IPS DF 6.9 (cell line): ENCODE results near the gene PDE10A.

Experiments used
- DNase-seq: peaks from one replicate; pipeline ENCODE4 v3.0.0-alpha.2; 2013; ENCODE audit warnings: low read depth, low spot score
- H3K27ac ChIP-seq: one replicate; pipeline ENCODE4 v1.5.1; 2013; ENCODE audit warnings: low read length, control low read depth
- H3K27me3 ChIP-seq: 2 replicates; pipeline ENCODE4 v1.6.1; 2013; ENCODE audit warnings: mild to moderate bottlenecking, low read length; ENCODE audit not compliant: control insufficient read depth, insufficient read depth
- H3K36me3 ChIP-seq: 2 replicates; pipeline ENCODE4 v1.6.1; 2013; ENCODE audit warnings: low read length; ENCODE audit not compliant: control insufficient read depth, insufficient read depth
- H3K4me1 ChIP-seq: 2 replicates; pipeline ENCODE4 v1.6.1; 2013; ENCODE audit warnings: low read length; ENCODE audit not compliant: control insufficient read depth, insufficient read depth
- H3K4me3 ChIP-seq: 2 replicates; pipeline ENCODE4 v1.5.1; 2013; ENCODE audit warnings: mild to moderate bottlenecking, low read length
- H3K9me3 ChIP-seq: 2 replicates; pipeline ENCODE4 v1.6.1; 2013; ENCODE audit warnings: low read length, inconsistent platforms; ENCODE audit not compliant: control insufficient read depth, insufficient read depth
- WGBS: extraction: QIAGEN DNeasy Blood & Tissue Kit; methylation state at CpG from one replicate; pipeline ENCODE4 v1.1.7; 2013; ENCODE audit warnings: mixed read lengths, missing lambda C conversion rate; ENCODE audit not compliant: insufficient read length, insufficient coverage; 5-methylcytosine and 5-hydroxymethylcytosine counted together

PDE10A gene

DNA sequence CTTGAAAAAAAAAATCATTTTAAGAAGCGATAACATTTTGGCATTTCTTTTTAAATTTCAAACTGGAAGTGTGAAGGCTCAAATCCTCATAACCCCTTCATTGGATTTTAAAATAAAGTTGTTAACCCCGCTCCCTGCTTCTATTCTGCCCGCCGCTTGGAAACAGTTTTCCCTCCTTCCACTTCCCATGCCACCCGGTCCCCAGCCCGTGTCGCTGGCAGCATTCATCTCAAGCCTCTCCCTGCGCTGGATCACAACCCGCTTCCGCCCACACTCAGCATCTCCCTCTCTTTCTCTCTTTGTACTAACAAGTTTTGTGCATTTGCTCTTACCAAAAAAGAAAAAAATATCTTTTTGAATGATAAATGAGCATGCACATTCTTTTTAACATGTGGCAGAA is 15.4 kb upstream of the PDE10A start:
- Histone ChIP-seq H3K27ac (no peak overlapping the region), H3K27me3 (no peaks in the 10 kb centered on the region), H3K4me3 (no peak overlapping the region), H3K36me3 (no peaks in the 10 kb centered on the region), H3K4me1 (peaks cover 3% of the 10 kb centered on the region; the same call in 1 of the 2 replicates), H3K9me3 (no peaks in the 10 kb centered on the region)
- DNase-seq, result no peak
- no CpG with 5 or more reads among the region's 10 CpGs for WGBS

DNA sequence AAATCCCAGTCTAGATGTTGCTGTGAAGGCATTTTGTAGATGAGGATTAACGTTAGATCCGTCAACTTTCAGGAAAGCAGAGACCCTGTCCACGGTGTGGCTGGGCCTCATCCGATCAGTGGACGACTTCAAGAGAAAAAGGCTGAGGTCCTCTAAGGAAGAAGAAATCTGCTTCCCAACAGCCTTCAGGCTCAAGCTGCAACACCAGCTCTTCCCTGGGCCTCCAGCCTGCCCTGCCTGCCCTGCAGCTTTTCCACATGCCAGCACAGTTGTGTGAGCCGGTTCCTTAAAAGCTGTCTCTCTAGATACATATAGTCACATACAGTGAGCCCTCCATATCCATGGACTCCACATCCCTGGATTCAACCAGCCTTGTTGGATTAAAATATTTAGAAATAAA is 14.1 kb upstream of the PDE10A start:
- H3K4me3 ChIP-seq, result no peak overlapping the region
- no peaks in the 10 kb centered on the region for H3K9me3 ChIP-seq
- H3K27ac ChIP-seq, result no peak overlapping the region
- H3K36me3 ChIP-seq, result no peaks in the 10 kb centered on the region
- no peak for DNase-seq
- H3K27me3 ChIP-seq, result no peaks in the 10 kb centered on the region
- peaks cover 3% of the 10 kb centered on the region; the same call in 1 of the 2 replicates for H3K4me1 ChIP-seq
- no CpG with 5 or more reads among the region's 6 CpGs for WGBS

DNA sequence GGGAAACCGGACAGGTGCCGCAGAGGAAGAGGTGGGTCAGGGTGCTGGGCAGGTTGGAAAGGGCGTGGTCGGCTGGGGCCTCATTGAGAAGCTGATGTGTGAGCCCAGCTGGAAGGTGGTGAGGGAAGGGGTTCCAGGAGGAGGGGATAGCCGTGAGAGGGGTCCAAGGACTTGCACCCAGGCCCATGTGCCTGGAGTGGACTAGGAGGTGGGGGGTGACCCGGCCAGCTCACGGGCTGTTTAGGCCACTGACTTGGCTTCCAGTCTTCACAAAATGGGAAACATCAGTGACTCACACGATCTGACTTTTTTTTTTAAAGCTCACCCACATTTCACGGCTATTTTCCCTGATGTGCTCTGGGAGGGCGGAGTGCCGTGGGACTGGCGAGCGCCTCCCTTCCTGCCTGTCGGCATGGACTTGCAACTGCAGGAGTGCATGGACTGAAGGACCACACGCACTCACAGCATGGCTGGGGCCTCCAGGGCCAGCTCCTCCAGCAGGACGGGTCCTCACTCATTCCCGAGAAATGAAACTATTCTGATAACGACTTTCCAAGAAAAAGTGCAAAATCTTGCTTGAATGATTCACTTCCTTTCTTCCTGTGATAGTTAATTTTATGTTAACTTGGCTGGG is 13.5 kb upstream of the PDE10A start:
- H3K36me3 ChIP-seq, result no peaks in the 10 kb centered on the region
- no peak overlapping the region for H3K27ac ChIP-seq
- no peak overlapping the region for H3K4me3 ChIP-seq
- no peaks in the 10 kb centered on the region for H3K27me3 ChIP-seq
- H3K9me3 ChIP-seq, result no peaks in the 10 kb centered on the region
- DNase-seq, result no peak
- WGBS, result no CpG with 5 or more reads among the region's 18 CpGs
- peaks cover 3% of the 10 kb centered on the region; the same call in 1 of the 2 replicates for H3K4me1 ChIP-seq

DNA sequence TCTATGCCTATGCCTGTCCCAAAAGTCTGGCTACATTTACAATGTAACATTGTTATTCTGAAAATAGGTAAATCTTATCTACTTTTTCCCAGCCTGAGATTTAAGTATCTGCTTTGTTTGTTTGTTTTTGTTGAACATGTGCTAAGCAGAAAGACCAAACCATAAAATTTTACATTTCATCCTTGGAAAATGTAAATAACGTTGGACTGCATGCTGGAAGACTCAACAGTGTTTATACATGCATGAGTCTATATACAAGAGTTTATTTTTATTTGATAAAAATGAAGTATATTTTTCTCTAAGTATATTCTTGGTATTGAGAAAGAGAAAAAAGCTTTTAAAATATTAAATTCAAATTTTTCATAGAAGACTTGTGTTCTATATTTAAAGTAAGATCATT is 12.1 kb upstream of the PDE10A start:
- no peak for DNase-seq
- Histone ChIP-seq H3K36me3 (no peaks in the 10 kb centered on the region), H3K4me1 (peaks cover 4% of the 10 kb centered on the region; the same call in 1 of the 2 replicates), H3K27me3 (no peaks in the 10 kb centered on the region), H3K9me3 (no peaks in the 10 kb centered on the region), H3K27ac (no peak overlapping the region), H3K4me3 (no peak overlapping the region)
- WGBS, result no CpG with 5 or more reads among the region's 1 CpG

DNA sequence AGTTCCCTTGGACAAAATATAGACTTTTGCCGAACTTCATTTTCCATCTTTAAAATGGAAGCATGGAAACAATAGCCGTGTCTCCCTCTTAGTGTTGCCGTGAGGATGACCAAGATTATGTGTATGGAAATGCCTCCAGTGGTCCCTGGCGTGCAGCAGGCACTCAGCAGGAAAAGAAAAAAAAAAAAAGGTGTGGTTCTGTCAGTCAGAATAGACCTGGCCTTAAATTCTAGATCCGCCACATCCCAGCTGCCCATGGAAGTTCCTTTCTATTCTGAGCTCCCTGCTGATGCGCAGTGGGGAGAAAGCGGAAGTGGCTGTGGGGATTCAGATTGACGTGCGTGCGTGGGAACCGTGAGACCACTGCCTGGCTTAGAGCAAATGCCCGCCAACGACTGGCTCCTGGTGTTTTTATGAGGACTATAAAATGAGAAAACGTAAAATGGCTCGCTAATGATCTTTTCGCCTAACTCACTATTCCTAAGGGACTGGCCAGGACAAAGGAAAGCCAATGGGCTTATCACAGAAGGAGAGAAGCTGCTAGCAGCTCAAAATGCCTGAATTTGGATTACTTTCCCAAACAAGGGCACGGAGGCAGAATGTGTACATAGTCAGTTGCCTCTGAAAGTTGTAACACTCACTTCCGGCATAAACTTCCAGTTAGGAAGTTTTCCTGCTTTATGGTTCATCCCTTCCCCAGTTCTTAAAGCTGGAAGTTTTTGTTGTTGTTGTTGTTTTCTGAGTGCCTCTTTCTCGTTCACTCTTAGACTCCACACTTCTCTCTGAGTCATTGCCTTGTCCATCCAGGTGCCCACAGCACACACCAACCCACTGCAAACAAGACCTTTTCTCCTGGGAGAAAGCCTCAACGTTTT is 11.4 kb upstream of the PDE10A start:
- Histone ChIP-seq H3K36me3 (no peaks in the 10 kb centered on the region), H3K27me3 (no peaks in the 10 kb centered on the region), H3K27ac (no peak overlapping the region), H3K4me1 (peaks cover 7% of the 10 kb centered on the region; the same call in 1 of the 2 replicates), H3K9me3 (no peaks in the 10 kb centered on the region), H3K4me3 (no peak overlapping the region)
- WGBS, result no CpG with 5 or more reads among the region's 20 CpGs
- DNase-seq, result no peak

DNA sequence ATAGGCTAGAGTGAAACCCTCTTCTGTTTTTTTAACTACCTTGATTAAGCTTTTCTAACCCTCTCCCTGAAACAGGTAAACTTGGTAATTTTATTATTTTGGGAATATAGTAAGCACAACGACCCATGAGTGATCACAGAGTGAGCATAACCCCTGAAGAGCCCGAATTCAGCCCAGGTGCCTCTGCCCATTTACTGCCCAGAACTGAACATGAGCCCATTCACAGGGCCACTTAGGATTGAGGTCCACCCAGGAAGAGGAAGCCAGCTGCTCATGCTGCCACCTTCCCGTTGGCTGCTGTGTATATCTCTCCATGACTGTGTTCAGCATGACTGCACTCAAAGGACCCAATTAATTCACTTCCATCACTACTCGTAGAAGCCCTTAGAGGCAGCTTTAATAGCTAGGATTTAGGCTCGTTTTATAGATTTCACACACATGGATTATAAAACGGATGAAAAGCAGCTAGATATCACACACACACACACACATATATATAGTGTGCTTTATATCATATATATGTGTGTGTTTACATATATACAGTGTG is 8.3 kb upstream of the PDE10A start:
- Histone ChIP-seq H3K27me3 (no peaks in the 10 kb centered on the region), H3K4me3 (no peak overlapping the region), H3K4me1 (peaks cover 6% of the 10 kb centered on the region; the same call in 1 of the 2 replicates), H3K9me3 (no peaks in the 10 kb centered on the region), H3K27ac (no peak overlapping the region), H3K36me3 (no peaks in the 10 kb centered on the region)
- no CpG with 5 or more reads among the region's 6 CpGs for WGBS
- DNase-seq, result no peak

DNA sequence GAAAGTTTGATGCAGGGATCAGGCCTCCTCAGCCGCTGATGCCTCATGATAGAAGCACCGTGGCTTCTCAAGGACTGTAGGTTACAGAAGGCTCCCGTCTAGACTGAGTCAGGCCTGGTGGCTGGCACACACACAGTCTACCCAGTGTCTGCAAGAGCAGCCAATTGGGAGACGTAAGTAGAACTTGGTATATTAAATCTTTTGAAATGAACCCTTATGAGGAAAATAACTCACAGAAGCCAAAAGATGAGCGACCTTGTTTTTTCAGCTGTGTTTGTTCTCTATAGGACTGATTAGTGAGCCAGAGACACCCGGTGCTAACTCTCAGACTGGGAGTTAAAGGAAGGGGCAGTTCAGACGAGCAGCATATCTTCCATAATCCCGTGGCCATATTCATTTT is 5.9 kb upstream of the PDE10A start:
- Histone ChIP-seq H3K27ac (no peak overlapping the region), H3K9me3 (no peaks in the 10 kb centered on the region), H3K4me1 (peaks cover 4% of the 10 kb centered on the region; the same call in 1 of the 2 replicates), H3K4me3 (no peak overlapping the region), H3K36me3 (no peaks in the 10 kb centered on the region), H3K27me3 (peaks cover 14% of the 10 kb centered on the region; the same call in 1 of the 2 replicates)
- WGBS, result no CpG with 5 or more reads among the region's 8 CpGs
- DNase-seq, result no peak

DNA sequence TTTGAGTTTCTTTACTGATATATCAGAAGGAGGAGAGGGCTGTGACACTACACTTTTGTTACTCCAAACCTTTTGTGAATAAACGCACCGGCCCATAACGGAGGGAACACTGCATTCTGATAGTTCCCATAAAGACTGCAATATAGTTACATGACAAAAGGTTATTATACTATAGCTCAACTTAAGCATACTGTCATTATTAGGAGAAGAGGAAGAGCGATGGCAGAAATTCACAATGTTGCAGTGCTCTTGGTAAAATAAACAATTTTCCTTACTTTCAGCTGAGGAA is 2.3 kb upstream of the PDE10A start:
- Histone ChIP-seq H3K27ac (no peak overlapping the region), H3K4me1 (peaks cover 5% of the 10 kb centered on the region), H3K4me3 (no peak overlapping the region), H3K9me3 (no peaks in the 10 kb centered on the region), H3K27me3 (peaks cover 36% of the 10 kb centered on the region), H3K36me3 (no peaks in the 10 kb centered on the region)
- no CpG with 5 or more reads among the region's 4 CpGs for WGBS
- no peak for DNase-seq

DNA sequence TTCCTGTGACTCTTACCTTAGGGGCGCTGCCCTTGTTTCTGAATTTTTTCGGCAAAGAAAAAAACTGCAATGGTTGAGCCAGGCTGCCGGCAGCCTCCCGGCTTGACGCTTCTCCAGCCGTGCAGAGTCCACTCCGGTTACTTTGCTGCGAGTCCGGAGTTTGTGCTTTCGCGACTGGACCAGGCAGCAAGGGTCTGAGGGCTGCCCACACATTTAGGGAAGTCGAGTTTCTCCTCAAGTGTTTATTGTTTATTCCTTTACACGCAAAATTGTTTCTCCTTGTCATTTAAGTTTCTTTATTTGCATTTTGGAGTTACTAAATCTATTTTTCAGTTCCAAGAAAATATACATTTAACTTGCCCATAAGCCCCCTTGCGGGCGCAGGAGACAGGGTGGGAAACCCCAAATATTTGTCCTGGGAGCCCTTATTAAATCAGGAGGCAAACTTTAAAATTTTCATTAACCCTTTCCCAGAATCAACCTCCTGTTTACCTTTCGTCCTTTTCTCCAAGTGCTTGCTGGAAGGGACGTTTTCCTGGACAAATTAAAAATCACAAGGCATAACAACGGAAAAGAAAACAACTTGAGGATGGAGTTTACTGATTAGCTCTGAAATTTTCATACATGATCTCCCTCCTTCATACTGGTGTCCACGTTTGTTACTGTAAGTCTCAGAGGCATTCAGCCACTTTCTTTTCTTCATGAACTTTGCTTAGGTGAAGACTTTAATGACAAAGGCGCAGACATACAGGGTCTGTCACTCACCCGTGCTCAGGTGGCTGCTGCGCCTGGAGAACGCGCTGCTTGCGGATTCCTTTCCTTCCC is 1.7 kb upstream of the PDE10A start:
- Histone ChIP-seq H3K9me3 (no peaks in the 10 kb centered on the region), H3K27me3 (peaks cover 41% of the 10 kb centered on the region), H3K4me1 (peaks cover 2% of the 10 kb centered on the region), H3K4me3 (no peak overlapping the region), H3K27ac (no peak overlapping the region), H3K36me3 (no peaks in the 10 kb centered on the region)
- no peak for DNase-seq
- no CpG with 5 or more reads among the region's 25 CpGs for WGBS
